ENCODE results near the gene MAP4. TPM values are rescaled to one million over a fixed set of nuclear protein-coding genes. Genes with fewer than 3 reads are reported as not detected.
A peak's percentile ranks its signal among the peaks of the same experiment; 100 is the strongest.
"Not testable (repeated sequence)": the region's sequence is repeated elsewhere in the genome, so short reads cannot be mapped to it uniquely, and the experiment has no call there.

MAP4 gene
- total RNA-seq, 1 donor from 2014 or later: 107 TPM

DNA sequence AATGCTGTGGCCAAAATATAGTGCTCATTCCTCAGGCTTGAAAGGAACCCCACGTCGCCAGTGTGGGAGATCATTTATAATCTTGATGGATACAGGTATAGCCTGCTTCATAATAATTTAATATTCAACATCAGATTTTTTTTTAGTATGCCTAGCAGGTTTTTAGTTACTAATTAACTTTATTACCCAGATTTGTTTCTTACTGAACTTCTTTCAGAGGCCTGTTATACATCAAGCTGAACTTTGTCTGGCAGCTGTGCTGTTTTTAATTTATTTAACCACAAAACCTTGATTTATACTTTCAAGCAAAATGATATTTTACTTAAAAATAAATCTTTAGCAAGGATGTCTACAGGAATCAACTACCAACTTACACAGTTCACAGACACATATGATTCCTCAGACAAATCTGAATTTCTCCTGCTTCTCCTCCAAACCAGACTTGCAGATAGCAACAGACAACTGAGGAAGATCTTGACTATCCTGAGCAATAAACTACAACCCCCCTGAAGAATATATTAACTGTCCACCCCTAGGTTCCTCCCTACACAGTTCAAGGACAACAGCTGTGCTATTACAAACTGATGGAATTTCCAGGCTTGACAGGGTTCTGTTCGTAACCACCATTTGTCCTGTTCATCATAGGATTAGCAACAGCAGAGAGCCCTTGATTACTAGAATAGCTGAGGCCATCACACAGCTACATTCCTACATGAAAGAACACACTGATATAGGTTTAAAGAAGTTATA lies 610 bp downstream of the MAP4 start:
- ATAC-seq: no peak

DNA sequence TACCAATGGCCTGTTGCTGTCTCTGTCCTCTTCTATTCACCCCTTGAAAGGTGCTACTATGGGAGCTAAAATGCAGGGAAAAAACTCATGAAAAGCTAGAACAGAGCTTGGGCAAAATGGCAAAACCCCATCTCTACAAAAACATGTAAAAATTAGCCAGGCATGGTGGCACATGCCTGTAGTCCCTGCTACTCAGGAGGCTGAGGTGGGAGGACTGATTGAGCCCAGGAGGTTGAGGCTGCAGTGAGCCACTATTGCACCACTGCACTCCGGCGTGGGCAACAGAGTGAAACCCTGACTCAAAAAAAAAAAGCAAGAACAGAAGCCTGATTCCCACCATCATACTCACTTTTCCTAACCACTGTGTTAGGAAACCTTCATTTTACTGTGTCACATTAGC lies 1.9 kb downstream of the MAP4 start:
- no peak for ATAC-seq

DNA sequence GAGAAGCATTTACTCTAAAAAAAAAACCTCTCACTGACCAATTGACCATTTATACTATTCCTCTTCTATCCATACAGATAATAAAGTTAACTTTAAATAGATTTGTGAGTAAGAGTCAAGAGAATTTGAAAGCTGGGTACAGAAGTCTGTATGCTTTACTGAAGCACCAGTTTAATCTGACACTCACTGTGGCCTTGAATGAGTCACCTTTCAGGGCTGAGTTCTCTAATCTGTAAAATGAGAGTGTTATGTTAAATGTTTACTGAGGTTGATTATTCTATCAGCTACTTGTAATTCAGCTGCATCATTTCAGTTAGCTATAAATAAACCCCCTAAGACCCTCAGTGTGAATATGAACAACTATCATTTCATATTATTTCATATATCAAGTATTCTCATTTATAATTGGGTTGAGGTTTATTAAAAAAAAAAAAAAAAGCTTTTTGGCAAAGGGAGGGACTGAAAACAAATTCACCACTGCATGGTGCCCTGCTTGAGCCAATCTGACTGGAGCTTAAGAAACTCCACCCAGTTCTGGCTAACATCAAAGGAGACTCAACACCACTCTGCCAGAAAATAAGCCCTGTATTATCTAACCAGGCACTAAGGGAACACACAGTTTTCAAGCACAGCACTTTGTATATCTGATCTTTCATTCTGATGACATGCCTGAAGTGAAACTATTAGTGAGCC lies 2.8 kb downstream of the MAP4 start:
- peak; percentile 89 for ATAC-seq

DNA sequence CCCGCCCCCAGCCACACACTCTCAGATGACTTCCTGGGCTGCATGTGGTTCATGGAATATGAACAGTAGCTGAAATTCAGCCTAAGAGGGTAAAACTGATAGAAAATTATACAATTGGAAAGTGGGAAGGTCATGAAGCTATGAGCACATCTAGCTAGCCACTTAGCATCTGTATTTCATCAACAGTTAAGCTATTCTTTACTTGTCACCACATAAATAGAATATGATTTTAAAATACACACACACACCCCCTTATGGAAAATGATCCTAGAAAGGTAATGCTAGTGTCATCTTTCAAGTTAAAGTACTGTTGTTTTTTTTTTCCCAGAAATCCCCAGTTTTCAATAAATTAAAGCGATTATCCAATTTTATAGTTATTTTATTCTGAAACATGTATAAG lies 3.6 kb downstream of the MAP4 start:
- no peak for ATAC-seq

- ATAC-seq: not testable (repeated sequence)
These were observed 8.2 kb downstream of the MAP4 start for GRCh38 chr3:48008066-48008465.

- not testable (repeated sequence) for ATAC-seq
These were observed 8.9 kb downstream of the MAP4 start for GRCh38 chr3:48007361-48007760.

DNA sequence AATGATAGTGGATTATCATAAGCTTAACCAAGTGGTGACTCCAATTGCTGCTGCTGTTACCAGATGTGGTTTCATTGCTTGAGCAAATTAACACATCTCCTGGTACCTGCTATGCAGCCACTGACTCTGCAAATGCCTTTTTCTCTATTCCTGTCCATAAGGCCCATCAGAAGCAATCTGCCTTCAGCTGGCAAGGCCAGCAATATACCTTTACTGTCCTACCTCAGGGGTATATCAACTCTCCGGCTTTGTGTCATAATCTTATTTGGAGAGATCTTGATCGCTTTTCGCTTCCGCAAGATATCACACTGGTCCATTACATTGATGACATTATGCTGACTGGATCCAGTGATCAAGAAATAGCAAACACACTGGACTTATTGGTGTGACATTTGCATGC lies 9.4 kb downstream of the MAP4 start:
- ATAC-seq: not testable (repeated sequence)

- no peak for ATAC-seq
These were observed 11.5 kb downstream of the MAP4 start for GRCh38 chr3:48004694-48005093.

GRCh38 chr3:48002787-48003186 lies 13.4 kb downstream of the MAP4 start:
- ATAC-seq: no peak

- ATAC-seq: no peak
These were observed 14.2 kb downstream of the MAP4 start for GRCh38 chr3:48001991-48002390.

DNA sequence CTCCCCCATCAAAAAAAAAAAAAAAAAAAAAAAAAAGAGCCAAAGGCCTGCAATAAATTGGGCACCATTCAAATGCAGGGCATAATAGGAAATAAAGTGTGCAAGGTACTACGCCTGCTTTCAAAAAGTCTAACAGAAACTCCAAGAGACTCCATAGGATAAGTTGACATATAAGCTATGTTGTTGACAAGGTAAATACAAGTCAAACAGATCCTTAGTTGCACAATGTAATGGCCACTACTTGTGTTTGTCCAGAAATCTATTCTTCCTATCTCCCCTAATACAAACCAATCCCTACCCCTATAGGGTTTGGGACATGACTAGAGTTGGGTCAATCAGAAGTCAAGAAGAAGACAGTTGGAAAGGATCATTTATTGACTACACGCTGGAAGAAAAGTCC lies 16.0 kb downstream of the MAP4 start:
- ATAC-seq: no peak

- no peak for ATAC-seq
These were observed 19.8 kb downstream of the MAP4 start for GRCh38 chr3:47996440-47996839.

DNA sequence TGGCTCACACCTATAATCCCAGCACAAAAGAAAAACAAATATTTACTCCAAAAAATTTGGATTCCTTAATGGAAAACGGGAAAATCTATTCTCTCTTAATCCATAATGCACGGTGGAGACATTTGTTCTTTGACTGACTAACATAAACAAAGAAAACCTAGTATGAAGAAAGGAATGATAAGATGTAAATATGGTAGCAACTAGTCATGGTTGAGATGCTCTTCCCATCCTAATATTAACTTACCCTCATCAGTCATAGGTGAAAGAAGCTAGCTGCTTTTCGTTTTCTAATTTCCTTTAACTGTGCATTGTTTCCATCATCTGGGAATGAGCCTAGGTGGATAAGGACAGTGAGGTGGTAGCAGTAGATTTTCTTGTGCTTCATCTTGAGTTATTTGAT lies 22.0 kb downstream of the MAP4 start:
- ATAC-seq: no peak

- no peak for ATAC-seq
These were observed 24.9 kb downstream of the MAP4 start for GRCh38 chr3:47991341-47991740.

DNA sequence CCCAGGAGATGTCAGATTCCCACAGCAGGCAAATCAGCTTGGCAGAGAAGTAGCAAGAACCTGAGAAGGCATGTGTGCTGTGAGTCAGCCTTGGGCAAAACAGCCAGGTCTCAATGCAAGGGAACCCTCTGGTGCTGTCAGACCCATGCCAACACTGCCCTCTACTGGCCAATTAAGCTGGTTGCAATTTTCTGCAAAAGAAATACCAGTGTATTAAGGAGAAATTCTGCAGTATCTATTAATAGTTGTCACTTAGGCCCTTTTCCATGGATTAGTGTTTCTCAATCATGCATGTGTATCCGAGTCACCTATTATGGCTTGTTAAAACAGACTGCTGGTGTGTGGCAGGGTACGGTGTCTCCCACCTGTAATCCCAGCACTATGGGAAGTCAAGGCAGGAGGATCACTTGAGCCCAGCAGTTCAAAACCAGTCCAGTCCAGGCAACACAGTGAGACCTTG lies 26.2 kb downstream of the MAP4 start:
- ATAC-seq: peak; percentile 99

GRCh38 chr3:47985381-47985780 lies 30.8 kb downstream of the MAP4 start:
- ATAC-seq: no peak

DNA sequence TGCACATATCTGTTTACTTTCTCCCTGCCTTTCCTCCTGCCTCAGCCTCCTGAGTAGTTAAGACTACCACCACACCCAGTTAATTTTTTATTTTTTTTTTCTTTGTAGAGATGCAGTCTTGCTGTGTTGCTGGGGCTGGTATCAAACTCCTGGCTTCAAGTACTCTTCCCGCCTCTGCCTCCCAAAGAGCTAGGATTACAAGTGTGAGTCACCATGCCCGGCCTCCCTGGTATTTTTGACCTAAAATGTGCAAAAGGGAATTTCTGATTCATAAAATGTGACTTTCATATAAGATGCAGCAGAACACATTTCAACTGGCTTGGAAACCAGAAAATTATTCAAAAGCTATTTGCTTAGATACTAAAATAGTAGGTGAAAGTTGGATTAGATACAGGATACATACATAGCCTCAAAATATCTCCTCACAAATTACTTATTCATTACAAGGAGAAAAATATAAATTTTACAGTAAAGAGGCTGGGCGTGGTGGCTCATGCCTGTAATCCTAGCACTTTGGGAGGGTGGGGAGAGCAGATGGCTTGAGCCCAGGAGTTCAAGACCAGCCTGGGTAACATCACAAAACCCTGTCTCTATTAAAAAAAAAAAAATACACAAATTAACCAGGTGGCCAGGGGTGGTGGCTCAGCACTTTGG lies 32.0 kb downstream of the MAP4 start:
- ATAC-seq: no peak

DNA sequence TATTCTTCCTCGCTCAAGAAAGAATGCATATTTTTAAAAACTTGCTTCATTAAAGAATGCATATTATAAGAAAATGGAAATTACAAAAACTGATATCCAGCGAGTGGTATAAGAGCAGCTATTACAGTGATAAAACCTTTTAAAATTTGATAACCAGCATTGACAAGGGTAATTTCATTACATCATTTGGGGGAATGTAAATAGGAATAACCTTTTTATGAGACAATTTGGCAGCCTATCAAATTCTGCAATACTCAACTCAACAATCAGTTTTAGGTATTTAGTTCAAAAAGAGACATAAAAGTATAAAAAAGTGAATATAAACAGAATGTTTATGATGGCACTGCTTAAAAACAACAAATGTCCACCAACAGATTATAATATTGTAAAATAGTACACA lies 35.4 kb downstream of the MAP4 start:
- ATAC-seq: no peak

GRCh38 chr3:47979070-47979469 lies 37.1 kb downstream of the MAP4 start:
- no peak for ATAC-seq

- no peak for ATAC-seq
These were observed 37.8 kb downstream of the MAP4 start for GRCh38 chr3:47978386-47978785.

- no peak for ATAC-seq
These were observed 40.0 kb downstream of the MAP4 start for GRCh38 chr3:47976135-47976732.

DNA sequence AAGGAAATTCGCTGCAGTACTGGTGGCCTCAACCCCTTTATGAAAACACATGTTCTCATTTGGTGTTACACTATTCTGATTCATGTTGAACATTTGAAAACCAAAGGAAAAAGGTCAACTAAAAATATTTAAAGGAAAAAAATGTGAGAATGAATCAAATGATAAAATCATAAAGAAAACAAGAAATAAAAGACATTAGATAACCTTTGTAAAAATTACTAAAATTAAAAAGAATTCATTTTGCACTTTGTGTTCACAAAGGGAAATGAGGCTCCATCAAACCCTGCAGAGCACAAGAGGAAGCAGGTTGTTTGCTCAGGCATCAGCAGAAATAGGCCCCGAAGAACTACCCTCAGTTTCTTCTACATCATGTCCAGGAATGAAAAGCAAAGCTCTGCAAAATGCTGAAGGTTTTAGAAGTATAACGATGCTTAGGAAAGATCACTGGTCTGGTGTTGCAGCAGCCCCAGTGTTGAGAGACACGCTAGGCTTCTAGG lies 41.2 kb downstream of the MAP4 start:
- ATAC-seq: no peak

GRCh38 chr3:47971081-47971480 lies 45.1 kb downstream of the MAP4 start:
- no peak for ATAC-seq

Data from esophagus mucosa (tissue), 1 donor.